SK-N-SH (cell line): ENCODE measurements around the gene C16orf78. TPM values are rescaled to one million over a fixed set of nuclear protein-coding genes. Genes with fewer than 3 reads are reported as not detected.

Experiments used
- CTCF ChIA-PET: fragments of 300-600, 350-600 bp; formaldehyde crosslinking; extraction: SDS; loops from one replicate; lab custom pipeline; 2021; lab: Yijun Ruan, JAX
- POLR2A ChIA-PET: fragments of 350-600 bp; sonication (Branson Sonifier 250); formaldehyde crosslinking; extraction: SDS; loops from one replicate; lab custom pipeline; 2020; ENCODE audit warnings: antibody characterized with exemption, inconsistent platforms; lab: Yijun Ruan, JAX
- DNase-seq: peaks from one replicate; pipeline ENCODE4 v3.0.0; 2012
- H2AFZ ChIP-seq: fragments of 200-600 bp; sonication (generic); 2 replicates; pipeline ENCODE4 v1.8.1; 2016; ENCODE audit warnings: antibody characterized with exemption, mild to moderate bottlenecking, low read depth
- H3F3A ChIP-seq: fragments of 200-600 bp; sonication (generic); replicated peaks from 2 replicates; pipeline ENCODE3; 2016; ENCODE audit warnings: antibody characterized with exemption, mild to moderate bottlenecking; ENCODE audit not compliant: insufficient read depth
- H3K27ac ChIP-seq, 2 experiments: fragments of 200-500 bp in 1 of 2; fragments of 200-600 bp in 1 of 2; sonication (Bioruptor generic) in 1 of 2; sonication (generic), shearing (Covaris generic) in 1 of 2; 2 replicates each; pipeline versions ENCODE4 v1.5.1 to v1.6.1; 2014 to 2016; ENCODE audit warnings: low read depth in 2 of 2, inconsistent platforms in 1 of 2, low read length in 1 of 2, mild to moderate bottlenecking in 1 of 2, mixed read lengths in 1 of 2
- H3K27me3 ChIP-seq: fragments of 200-600 bp; sonication (generic), shearing (Covaris generic); 2 replicates; pipeline ENCODE4 v1.6.1; 2016; ENCODE audit warnings: mixed run types; ENCODE audit not compliant: insufficient read depth
- H3K36me3 ChIP-seq, 2 experiments: fragments of 200-500 bp in 1 of 2; fragments of 200-600 bp in 1 of 2; sonication (Bioruptor generic) in 1 of 2; sonication (generic) in 1 of 2; replicated peaks in 1 of 2; 2 replicates each; pipeline versions ENCODE3 to v1.5.1; 2014 to 2016; ENCODE audit warnings: low read length in 1 of 2, mild to moderate bottlenecking in 1 of 2; ENCODE audit not compliant: insufficient read depth in 2 of 2, control insufficient read depth in 1 of 2
- H3K4me1 ChIP-seq, 2 experiments: fragments of 200-500 bp in 1 of 2; fragments of 200-600 bp in 1 of 2; sonication (Bioruptor generic) in 1 of 2; sonication (generic), shearing (Covaris generic) in 1 of 2; 2 replicates each; pipeline versions ENCODE4 v1.5.1 to v1.6.1; 2014 to 2016; ENCODE audit warnings: low read depth in 1 of 2, low read length in 1 of 2, mixed run types in 1 of 2; ENCODE audit not compliant: insufficient read depth in 2 of 2, control insufficient read depth in 1 of 2
- H3K4me2 ChIP-seq: fragments of 200-600 bp; sonication (generic), shearing (Covaris generic); 2 replicates; pipeline ENCODE4 v1.6.1; 2017; ENCODE audit warnings: mixed run types
- H3K4me3 ChIP-seq, 2 experiments: fragments of 200-500 bp in 1 of 2; fragments of 200-600 bp in 1 of 2; sonication (Bioruptor generic) in 1 of 2; sonication (generic), shearing (Covaris generic) in 1 of 2; 2 replicates each; pipeline versions ENCODE4 v1.5.1 to v1.8.1; 2014 to 2016; ENCODE audit warnings: low read depth in 2 of 2, inconsistent platforms in 1 of 2, low read length in 1 of 2, mild to moderate bottlenecking in 1 of 2, mixed read lengths in 1 of 2, moderate library complexity in 1 of 2
- H3K79me2 ChIP-seq: fragments of 200-600 bp; sonication (generic); 2 replicates; pipeline ENCODE4 v1.8.1; 2017; ENCODE audit warnings: mild to moderate bottlenecking; ENCODE audit not compliant: insufficient read depth
- H3K9ac ChIP-seq: fragments of 200-600 bp; sonication (generic); 2 replicates; pipeline ENCODE4 v1.6.1; 2017; ENCODE audit warnings: mixed run types
- H3K9me2 ChIP-seq: fragments of 200-600 bp; sonication (generic); 2 replicates; pipeline ENCODE4 v1.6.1; 2017; ENCODE audit warnings: mixed run types
- H3K9me3 ChIP-seq: fragments of 200-600 bp; sonication (generic); 2 replicates; pipeline ENCODE4 v1.6.1; 2017; ENCODE audit warnings: mixed run types, mild to moderate bottlenecking, moderate library complexity
- H4K20me1 ChIP-seq: fragments of 200-600 bp; sonication (generic); 2 replicates; pipeline ENCODE4 v1.6.1; 2017; ENCODE audit warnings: mild to moderate bottlenecking, mixed run types; ENCODE audit not compliant: insufficient read depth
- CTCF ChIP-seq: fragments of 200-600 bp; sonication (generic); IDR thresholded peaks from 2 replicates; pipeline ENCODE4 v1.6.1; 2017; ENCODE audit warnings: antibody characterized with exemption, mild to moderate bottlenecking, moderate library complexity
- EP300 ChIP-seq, 2 experiments: IDR thresholded peaks; 2 replicates each; pipeline versions ENCODE4 v1.4.0 to v1.6.1; 2012; ENCODE audit warnings: borderline replicate concordance in 1 of 2, low read depth in 1 of 2, low read length in 1 of 2
- EZH2phosphoT487 ChIP-seq: fragments of 200-600 bp; sonication (generic); IDR thresholded peaks from 2 replicates; pipeline ENCODE4 v1.6.1; 2017; ENCODE audit warnings: low read depth, mixed run types, mild to moderate bottlenecking, antibody characterized with exemption, moderate library complexity, borderline replicate concordance
- FOSL2 ChIP-seq: IDR thresholded peaks from 2 replicates; pipeline ENCODE4 v1.4.0; 2012; ENCODE audit warnings: low read depth, mild to moderate bottlenecking, moderate library complexity, borderline replicate concordance
- FOXJ3 ChIP-seq: sonication (generic); formaldehyde crosslinking; IDR thresholded peaks from 2 replicates; pipeline ENCODE4 v1.5.1; 2020; ENCODE audit warnings: mild to moderate bottlenecking, missing genetic modification reagents
- IRF3 ChIP-seq: fragments of 150-350 bp; IDR thresholded peaks from 2 replicates; pipeline ENCODE4 v1.6.1; 2016; ENCODE audit warnings: mild to moderate bottlenecking, low read depth, low read length
- JUND ChIP-seq: IDR thresholded peaks from 2 replicates; pipeline ENCODE4 v1.4.0; 2012
- MAX ChIP-seq: IDR thresholded peaks from 2 replicates; pipeline ENCODE4 v1.4.0; 2012; ENCODE audit warnings: low read depth
- MEF2A ChIP-seq: IDR thresholded peaks from 2 replicates; pipeline ENCODE4 v1.4.0; 2012; ENCODE audit warnings: low read depth, borderline replicate concordance
- NFIC ChIP-seq: IDR thresholded peaks from 2 replicates; pipeline ENCODE4 v1.4.0; 2012; ENCODE audit warnings: borderline replicate concordance
- NRF1 ChIP-seq: IDR thresholded peaks from 2 replicates; pipeline ENCODE4 v1.6.1; 2012; ENCODE audit warnings: low read depth, mild to moderate bottlenecking, low read length
- POLR2AphosphoS5 ChIP-seq: IDR thresholded peaks from 2 replicates; pipeline ENCODE4 v1.6.1; 2012; ENCODE audit warnings: low read depth, low read length
- RAD21 ChIP-seq: IDR thresholded peaks from 2 replicates; pipeline ENCODE4 v1.6.1; 2012; ENCODE audit warnings: mild to moderate bottlenecking, low read length
- RCOR1 ChIP-seq: fragments of 150-350 bp; IDR thresholded peaks from 2 replicates; pipeline ENCODE4 v1.6.1; 2017; ENCODE audit warnings: antibody characterized with exemption, low read length
- RXRA ChIP-seq: IDR thresholded peaks from 2 replicates; pipeline ENCODE4 v1.4.0; 2012; ENCODE audit warnings: low read depth, mild to moderate bottlenecking, borderline replicate concordance
- SIN3A ChIP-seq: IDR thresholded peaks from 2 replicates; pipeline ENCODE4 v1.6.1; 2012; ENCODE audit warnings: low read depth, mild to moderate bottlenecking, low read length, moderate library complexity, borderline replicate concordance
- TAF1 ChIP-seq: IDR thresholded peaks from 2 replicates; pipeline ENCODE4 v1.6.1; 2012; ENCODE audit warnings: low read depth, mild to moderate bottlenecking, low read length, moderate library complexity, borderline replicate concordance
- TCF12 ChIP-seq: IDR thresholded peaks from 2 replicates; pipeline ENCODE4 v1.4.0; 2012
- TEAD4 ChIP-seq: IDR thresholded peaks from 2 replicates; pipeline ENCODE4 v1.4.0; 2012; ENCODE audit warnings: mild to moderate bottlenecking, borderline replicate concordance; ENCODE audit not compliant: insufficient read depth
- USF2 ChIP-seq: fragments of 150-350 bp; IDR thresholded peaks from 2 replicates; pipeline ENCODE4 v1.6.1; 2017; ENCODE audit warnings: antibody characterized with exemption, low read length, low read depth, borderline replicate concordance
- YY1 ChIP-seq: IDR thresholded peaks from 2 replicates; pipeline ENCODE4 v1.4.0; 2012; ENCODE audit warnings: low read depth, mild to moderate bottlenecking
- ZBTB33 ChIP-seq: IDR thresholded peaks from 2 replicates; pipeline ENCODE4 v1.4.0; 2012; ENCODE audit warnings: low read depth, borderline replicate concordance
- WGBS: methylation state at CpG from one replicate; pipeline ENCODE4 v1.1.6; 2017; ENCODE audit warnings: low lambda C conversion rate; 5-methylcytosine and 5-hydroxymethylcytosine counted together
- polyA plus RNA-seq, 3 experiments: library from polyadenylated mRNA; depleted of rRNA; stranded (reverse); fragments of >200 nt; gene quantifications; 2 replicates each; pipeline ENCODE4 v1.2.3, GENCODE V29; 2012

C16orf78 gene
- polyA plus RNA-seq, 1 of the 3 experiments (the other 2 are of a cell fraction) = not detected

- Histone ChIP-seq H2AFZ (no peak overlapping the region), H3K79me2 (no peaks in the 10 kb centered on the region), H3K36me3 (no peaks in the 10 kb centered on the region), H3K4me1 (no peaks in the 10 kb centered on the region), H4K20me1 (no peaks in the 10 kb centered on the region), H3K9me3 (no peaks in the 10 kb centered on the region), H3K9me2 (no peaks in the 10 kb centered on the region), H3K27me3 (peaks cover 12% of the 10 kb centered on the region; the same call in 1 of the 2 replicates), H3F3A (no peaks in the 10 kb centered on the region), H3K27ac (no peak overlapping the region), H3K9ac (no peak overlapping the region), H3K4me2 (no peak overlapping the region), H3K4me3 (no peak overlapping the region)
- 34% methylated on average over 4 of the region's 4 CpGs for WGBS
- POLR2A ChIA-PET = no interaction called here
- TF ChIP-seq POLR2AphosphoS5 (no peak), TCF12 (no peak), SIN3A (no peak), NFIC (no peak), JUND (no peak), NRF1 (no peak), MAX (no peak)
- CTCF ChIA-PET = interaction anchor here (1.1 to 2.7 kb wide), 3 partner anchors 27 to 43 kb away, joined by 3 to 9 read pairs (median 4); no protein-coding TSS in a partner anchor
- DNase-seq = no peak
Measured at GRCh38 chr16:49376206-49376605, 2.6 kb downstream of the C16orf78 start.

GRCh38 chr16:49377196-49377755 lies 3.7 kb downstream of the C16orf78 start:
- Histone ChIP-seq H3K27ac (no peak overlapping the region), H3K4me3 (no peak overlapping the region), H4K20me1 (no peaks in the 10 kb centered on the region), H2AFZ (no peak overlapping the region), H3K27me3 (peaks cover 12% of the 10 kb centered on the region; the same call in 1 of the 2 replicates), H3K36me3 (no peaks in the 10 kb centered on the region), H3K4me1 (no peaks in the 10 kb centered on the region), H3K79me2 (no peaks in the 10 kb centered on the region), H3K4me2 (no peak overlapping the region), H3K9ac (no peak overlapping the region), H3K9me3 (no peaks in the 10 kb centered on the region), H3F3A (no peaks in the 10 kb centered on the region), H3K9me2 (no peaks in the 10 kb centered on the region)
- POLR2A ChIA-PET = no interaction called here
- DNase-seq = no peak
- TF ChIP-seq POLR2AphosphoS5 (no peak), TEAD4 (no peak), ZBTB33 (no peak), IRF3 (no peak), RXRA (no peak), RAD21 (no peak), EP300 (IDR thresholded peaks at IDR 0.05; ENCODE audit: borderline replicate concordance in 1 of 2, low read depth in 1 of 2, low read length in 1 of 2) (no peak), CTCF (no peak), EZH2phosphoT487 (no peak), FOXJ3 (CRISPR knock-in tag) (no peak), FOSL2 (no peak), RCOR1 (no peak), MEF2A (no peak), TAF1 (no peak), NRF1 (no peak), TCF12 (no peak), USF2 (no peak), YY1 (no peak)
- CTCF ChIA-PET = no interaction called here
- WGBS = 6% methylated on average over 7 of the region's 7 CpGs
